Prostate gland (tissue), 2 donors: ENCODE measurements around the gene FSD1L. TPM values are rescaled to one million over a fixed set of nuclear protein-coding genes. Genes with fewer than 3 reads are reported as not detected.

Experiments
- DNase-seq: peaks from one replicate; pipeline ENCODE4 v3.0.0-alpha.2; 2019; ENCODE audit warnings: low spot score
- H3K27ac ChIP-seq, 2 donors: fragments of 200-600 bp; sonication (generic); 2 replicates each; pipeline ENCODE4 v1.5.1; 2017 to 2019
- H3K27me3 ChIP-seq: fragments of 200-600 bp; sonication (generic); replicated peaks from 2 replicates; pipeline ENCODE4 v1.5.1; 2019; ENCODE audit not compliant: insufficient read depth
- H3K36me3 ChIP-seq, 2 donors: fragments of 200-600 bp; sonication (generic); 1 replicate in 1 of 2; 2 replicates in 1 of 2; pipeline versions ENCODE4 v1.5.1 to v1.8.1; 2017 to 2019
- H3K4me1 ChIP-seq: fragments of 200-600 bp; sonication (generic); replicated peaks from 2 replicates; pipeline ENCODE4 v1.5.1; 2019
- H3K4me3 ChIP-seq, 2 donors: fragments of 200-600 bp; sonication (generic); 2 replicates each; pipeline ENCODE4 v1.5.1; 2017 to 2019
- H3K9me3 ChIP-seq: fragments of 200-600 bp; sonication (generic); 2 replicates; pipeline ENCODE4 v1.5.1; 2017
- POLR2A ChIP-seq: fragments of 450-650 bp; IDR thresholded peaks from one replicate; pipeline ENCODE4 v1.6.1; 2016; ENCODE audit warnings: antibody characterized with exemption, mild to moderate bottlenecking
- POLR2AphosphoS5 ChIP-seq: sonication (generic); formaldehyde crosslinking; IDR thresholded peaks from one replicate; pipeline ENCODE4 v1.6.1; 2017; ENCODE audit warnings: antibody characterized with exemption
- WGBS: methylation state at CpG from one replicate; pipeline ENCODE4 v1.1.5; 2018; 5-methylcytosine and 5-hydroxymethylcytosine counted together
- intact Hi-C: fragments of 100-400 bp; cut with DNase I; formaldehyde crosslinking; loops from one replicate; pipeline ENCODE4 v1.14.2; 2022
- total RNA-seq, 2 donors: library from RNA; depleted of rRNA; stranded (reverse); fragments of >200 nt; gene quantifications; one replicate each; pipeline ENCODE4 v1.1.0, GENCODE V29; 2016
- TF ChIP-seq, protein P1 (sequence below), 4 experiments: fragments of 200-600 bp in 2 of 4; fragments of 450-650 bp in 2 of 4; sonication (generic) in 2 of 4; IDR thresholded peaks; 1 replicate in 3 of 4; 2 replicates in 1 of 4; pipeline ENCODE4 v1.5.1; 2016 to 2019; ENCODE audit warnings: antibody characterized with exemption in 4 of 4, mild to moderate bottlenecking in 2 of 4, moderate library complexity in 2 of 4

FSD1L gene
- total RNA-seq, 2 donors from 2014 or later = 1.6 to 4.8 TPM

DNA sequence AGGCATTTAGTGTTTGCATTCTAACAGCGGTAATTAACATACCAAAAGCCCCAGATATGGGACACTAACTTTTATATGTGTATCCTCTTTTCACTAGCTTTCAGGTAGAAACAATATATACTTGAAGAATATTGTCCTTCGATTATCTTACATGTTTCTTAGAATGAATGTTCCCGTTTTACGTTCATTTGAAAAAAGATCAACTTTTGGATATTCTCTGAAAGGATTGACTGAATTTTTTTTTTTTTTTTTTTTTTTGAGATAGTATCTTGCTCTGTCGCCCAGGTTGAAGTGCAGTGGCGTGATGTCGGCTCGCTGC is 32.2 kb upstream of the FSD1L start:
- Histone ChIP-seq H3K36me3 (no peaks in the 10 kb centered on the region), H3K9me3 (no peaks in the 10 kb centered on the region), H3K27ac (no peak overlapping the region), H3K4me3 (no peak overlapping the region), H3K4me1 (no peaks in the 10 kb centered on the region), H3K27me3 (no peaks in the 10 kb centered on the region)
- DNase-seq = no peak
- TF ChIP-seq, protein P1, sequence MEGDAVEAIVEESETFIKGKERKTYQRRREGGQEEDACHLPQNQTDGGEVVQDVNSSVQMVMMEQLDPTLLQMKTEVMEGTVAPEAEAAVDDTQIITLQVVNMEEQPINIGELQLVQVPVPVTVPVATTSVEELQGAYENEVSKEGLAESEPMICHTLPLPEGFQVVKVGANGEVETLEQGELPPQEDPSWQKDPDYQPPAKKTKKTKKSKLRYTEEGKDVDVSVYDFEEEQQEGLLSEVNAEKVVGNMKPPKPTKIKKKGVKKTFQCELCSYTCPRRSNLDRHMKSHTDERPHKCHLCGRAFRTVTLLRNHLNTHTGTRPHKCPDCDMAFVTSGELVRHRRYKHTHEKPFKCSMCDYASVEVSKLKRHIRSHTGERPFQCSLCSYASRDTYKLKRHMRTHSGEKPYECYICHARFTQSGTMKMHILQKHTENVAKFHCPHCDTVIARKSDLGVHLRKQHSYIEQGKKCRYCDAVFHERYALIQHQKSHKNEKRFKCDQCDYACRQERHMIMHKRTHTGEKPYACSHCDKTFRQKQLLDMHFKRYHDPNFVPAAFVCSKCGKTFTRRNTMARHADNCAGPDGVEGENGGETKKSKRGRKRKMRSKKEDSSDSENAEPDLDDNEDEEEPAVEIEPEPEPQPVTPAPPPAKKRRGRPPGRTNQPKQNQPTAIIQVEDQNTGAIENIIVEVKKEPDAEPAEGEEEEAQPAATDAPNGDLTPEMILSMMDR (IDR thresholded peaks at IDR 0.05) = no peak
- TF ChIP-seq POLR2A (no peak), POLR2AphosphoS5 (no peak)
- intact Hi-C loops = loop anchor here (5.0 to 10.0 kb wide), 4 partner anchors 441 to 611 kb away; partner anchors contain the start of gene ABCA1
- WGBS = 73% methylated on average over 8 of the region's 8 CpGs

DNA sequence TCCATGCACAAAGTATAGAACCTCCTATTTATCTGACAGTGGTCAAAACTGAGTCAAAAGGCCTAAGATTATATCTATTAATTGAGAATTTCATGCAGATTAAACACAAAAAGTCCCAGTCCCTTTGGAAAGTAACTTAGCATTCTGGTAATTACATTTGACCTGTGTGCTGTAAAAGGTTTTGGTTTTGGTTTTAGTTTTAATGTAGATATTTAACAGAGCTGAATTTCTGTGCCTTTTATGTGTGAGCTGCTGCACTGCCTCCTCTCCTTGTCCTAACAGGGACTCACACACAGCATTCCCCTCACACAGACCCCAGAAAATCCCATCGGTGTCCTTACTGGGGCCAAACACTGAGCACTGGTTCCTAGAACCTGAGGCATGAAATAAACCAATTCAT is 31.0 kb upstream of the FSD1L start:
- 96% methylated on average over 1 of the region's 1 CpG for WGBS
- intact Hi-C loops = loop anchor here (5.0 to 10.0 kb wide), 4 partner anchors 442 to 612 kb away; partner anchors contain the start of gene ABCA1
- no peaks in the 10 kb centered on the region for H3K9me3 ChIP-seq
- no peak overlapping the region for H3K27ac ChIP-seq
- H3K27me3 ChIP-seq = no peaks in the 10 kb centered on the region
- H3K4me1 ChIP-seq = no peaks in the 10 kb centered on the region
- DNase-seq = no peak
- TF ChIP-seq, protein P1 (IDR thresholded peaks at IDR 0.05) = no peak
- no peak overlapping the region for H3K4me3 ChIP-seq
- no peaks in the 10 kb centered on the region for H3K36me3 ChIP-seq

DNA sequence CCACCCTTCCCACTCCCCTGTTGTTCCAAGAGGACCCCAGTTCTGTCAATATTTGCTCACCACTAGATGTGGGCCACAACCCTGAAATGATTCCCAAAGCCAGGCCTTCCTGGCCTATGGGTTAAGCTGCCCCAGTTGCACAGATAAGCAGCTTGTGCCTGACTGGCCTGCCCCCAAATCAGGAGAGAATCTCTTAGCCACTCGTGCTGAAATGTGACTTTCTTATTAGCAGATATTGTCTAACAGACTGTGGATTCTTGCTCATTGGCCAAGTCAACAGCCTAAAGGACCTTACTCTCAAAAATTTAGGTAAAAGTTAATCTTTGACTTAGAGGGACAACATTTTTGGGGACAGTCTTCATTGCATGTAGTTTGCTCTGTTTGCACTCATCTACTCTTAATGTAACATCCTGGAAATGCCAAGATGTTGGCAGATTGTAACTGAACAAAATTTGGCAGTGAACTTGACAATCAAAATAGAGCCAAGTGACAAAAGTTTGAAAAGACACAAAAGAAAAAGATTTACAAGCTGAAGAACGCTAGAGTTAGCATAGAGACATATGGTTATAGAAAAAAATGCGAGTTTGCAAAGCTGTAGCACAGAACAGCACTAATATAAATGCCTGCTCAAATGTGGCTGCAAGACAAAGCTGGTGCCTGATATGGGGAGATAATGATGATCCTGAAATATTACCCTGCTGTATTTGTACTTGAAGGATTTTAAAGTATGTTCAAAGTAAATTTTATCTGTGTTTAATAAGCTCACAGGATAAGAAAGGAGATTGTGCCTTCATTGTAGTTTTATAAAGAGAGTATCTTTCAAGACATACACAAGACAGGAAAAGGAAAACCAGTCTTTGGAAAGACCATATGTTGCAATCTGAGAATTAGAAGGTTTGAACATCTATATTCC is 29.0 kb upstream of the FSD1L start:
- intact Hi-C loops = loop anchor here (5.0 to 10.0 kb wide), 4 partner anchors 444 to 614 kb away; partner anchors contain the start of gene ABCA1
- Histone ChIP-seq H3K4me1 (no peaks in the 10 kb centered on the region), H3K4me3 (no peak overlapping the region), H3K27me3 (no peaks in the 10 kb centered on the region), H3K27ac (no peak overlapping the region), H3K36me3 (no peaks in the 10 kb centered on the region), H3K9me3 (no peaks in the 10 kb centered on the region)
- no peak for TF ChIP-seq POLR2AphosphoS5
- 25% methylated on average over 3 of the region's 3 CpGs for WGBS
- no peak for DNase-seq

DNA sequence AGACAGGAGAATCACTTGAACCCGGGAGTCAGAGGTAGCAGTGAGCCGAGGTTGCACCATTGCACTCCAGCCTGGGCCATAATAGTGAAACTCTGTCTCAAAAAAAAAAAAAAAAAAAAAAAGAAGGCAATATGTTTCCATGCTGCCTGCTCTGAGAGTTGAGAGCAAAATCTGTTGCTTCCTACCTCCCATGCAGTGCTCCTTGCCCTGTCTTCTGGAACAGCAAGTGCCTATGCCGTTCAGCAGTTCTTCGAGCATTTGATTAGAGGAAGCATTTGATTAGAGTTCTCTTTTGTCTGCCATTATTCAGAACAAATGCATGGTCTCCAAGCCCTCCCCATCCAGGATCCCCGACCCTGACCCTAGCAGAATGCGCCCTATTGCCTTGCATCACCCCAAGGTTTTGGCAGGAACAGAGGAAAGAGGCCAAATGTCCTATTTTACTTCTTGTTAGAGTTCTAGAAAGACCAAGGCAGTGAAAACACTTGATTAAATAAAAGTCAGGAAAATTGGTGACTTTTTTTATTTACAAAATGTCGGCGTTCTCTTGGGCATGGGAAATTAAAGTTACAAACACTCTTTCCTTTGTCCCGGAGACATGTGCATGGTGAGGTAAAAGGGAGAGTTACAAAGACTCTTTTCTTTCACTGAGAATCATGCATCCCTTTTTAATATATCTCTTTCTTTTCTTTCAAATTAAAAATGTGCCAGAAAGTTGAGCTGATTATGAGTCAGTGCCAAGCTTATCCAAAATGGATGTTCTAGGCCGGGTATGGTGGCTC is 27.8 kb upstream of the FSD1L start:
- no peak overlapping the region for H3K4me3 ChIP-seq
- H3K27me3 ChIP-seq = no peaks in the 10 kb centered on the region
- H3K36me3 ChIP-seq = no peaks in the 10 kb centered on the region
- no peaks in the 10 kb centered on the region for H3K9me3 ChIP-seq
- TF ChIP-seq POLR2A = no peak
- no peak for TF ChIP-seq POLR2AphosphoS5
- TF ChIP-seq, protein P1 (IDR thresholded peaks at IDR 0.05) = no peak
- no peak for DNase-seq
- no peaks in the 10 kb centered on the region for H3K4me1 ChIP-seq
- no peak overlapping the region for H3K27ac ChIP-seq
- WGBS = 87% methylated on average over 10 of the region's 10 CpGs
- intact Hi-C loops = loop anchor here (5.0 to 10.0 kb wide), 4 partner anchors 445 to 615 kb away; partner anchors contain the start of gene ABCA1

DNA sequence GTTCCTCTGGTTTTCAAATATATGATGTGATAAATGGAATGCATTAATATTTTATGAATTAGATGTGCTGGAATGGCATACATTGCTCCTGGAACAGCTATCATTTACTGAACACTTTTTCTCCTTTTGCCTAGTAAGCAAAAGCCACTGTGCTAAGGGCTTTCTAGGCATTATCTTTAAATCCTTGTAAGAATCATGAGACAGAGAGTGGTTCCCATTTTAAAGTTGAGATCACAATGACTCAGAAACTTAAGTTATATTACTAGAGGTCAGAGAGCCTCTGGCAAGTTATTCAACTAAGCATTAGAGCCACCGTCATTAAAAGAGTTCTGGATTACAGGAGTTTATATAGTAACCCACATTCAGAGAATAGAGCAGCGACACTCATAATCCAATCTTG is 26.7 kb upstream of the FSD1L start:
- 88% methylated on average over 2 of the region's 2 CpGs for WGBS
- intact Hi-C loops = no loop called here
- no peak overlapping the region for H3K27ac ChIP-seq
- DNase-seq = no peak
- no peaks in the 10 kb centered on the region for H3K4me1 ChIP-seq
- no peak overlapping the region for H3K4me3 ChIP-seq
- no peaks in the 10 kb centered on the region for H3K36me3 ChIP-seq
- H3K9me3 ChIP-seq = no peaks in the 10 kb centered on the region
- TF ChIP-seq POLR2A = no peak
- TF ChIP-seq, protein P1 (IDR thresholded peaks at IDR 0.05) = no peak
- TF ChIP-seq POLR2AphosphoS5 = no peak
- H3K27me3 ChIP-seq = no peaks in the 10 kb centered on the region
